ENCODE data around the gene KANK2.

The KANK2 gene

GRCh38 chr19:11240008-11240444, 42.7 kb upstream of the KANK2 start:
- no peak for DNase-seq (ENCODE audit: low read depth)
- TF ChIP-seq CTCF (IDR thresholded peaks at IDR 0.05; ENCODE audit: control insufficient read depth, insufficient read depth, low read depth, low read length, missing control alignments): no peak
- H3K4me3 ChIP-seq (ENCODE audit: control insufficient read depth, low read depth, low read length): no peak overlapping the region

- H3K4me3 ChIP-seq (ENCODE audit: control insufficient read depth, low read depth, low read length): no peak within 1 kb of the TSS
- DNase-seq (ENCODE audit: low read depth): no peak
- TF ChIP-seq CTCF (IDR thresholded peaks at IDR 0.05; ENCODE audit: control insufficient read depth, insufficient read depth, low read depth, low read length, missing control alignments): no peak
Observed at GRCh38 chr19:11239377-11240000, 42.1 kb upstream of the KANK2 start, which contains the start of gene ANGPTL8. ANGPTL8 (plus strand) TSS chr19:11239619; CDS start chr19:11239638, 19 bp downstream.

GRCh38 chr19:11238781-11239376, 41.5 kb upstream of the KANK2 start:
- TF ChIP-seq CTCF (IDR thresholded peaks at IDR 0.05; ENCODE audit: control insufficient read depth, insufficient read depth, low read depth, low read length, missing control alignments): no peak

GRCh38 chr19:11238041-11238440, 40.7 kb upstream of the KANK2 start:
- H3K4me3 ChIP-seq (ENCODE audit: control insufficient read depth, low read depth, low read length): no peak overlapping the region
- TF ChIP-seq CTCF (IDR thresholded peaks at IDR 0.05; ENCODE audit: control insufficient read depth, insufficient read depth, low read depth, low read length, missing control alignments): no peak
- no peak for DNase-seq (ENCODE audit: low read depth)

More at GRCh38 chr19:11238781-11239376, 41.5 kb upstream of the KANK2 start:
- DNase-seq (ENCODE audit: low read depth): no peak
- H3K4me3 ChIP-seq (ENCODE audit: control insufficient read depth, low read depth, low read length): no peak overlapping the region

GRCh38 chr19:11237321-11237720, 40.0 kb upstream of the KANK2 start:
- DNase-seq (ENCODE audit: low read depth): no peak
- H3K4me3 ChIP-seq (ENCODE audit: control insufficient read depth, low read depth, low read length): no peak overlapping the region
- no peak for TF ChIP-seq CTCF (IDR thresholded peaks at IDR 0.05; ENCODE audit: control insufficient read depth, insufficient read depth, low read depth, low read length, missing control alignments)

- TF ChIP-seq CTCF (IDR thresholded peaks at IDR 0.05; ENCODE audit: control insufficient read depth, insufficient read depth, low read depth, low read length, missing control alignments): no peak
Observed at GRCh38 chr19:11236324-11237301, 39.3 kb upstream of the KANK2 start.

More at GRCh38 chr19:11236324-11237301, 39.3 kb upstream of the KANK2 start:
- H3K4me3 ChIP-seq (ENCODE audit: control insufficient read depth, low read depth, low read length): no peak overlapping the region
- no peak for DNase-seq (ENCODE audit: low read depth)

All from AG09309 (cell line).